PFSK-1 (cell line): Measurements from ENCODE around the gene OPN4.

Experiments
- FOXP2 ChIP-seq: optimal IDR thresholded peaks from 2 replicates; pipeline ENCODE3; 2011; ENCODE audit warnings: borderline replicate concordance, control low read depth, inconsistent platforms; ENCODE audit not compliant: insufficient read depth; ENCODE audit errors: extremely low read length, extremely low read depth
- POLR2AphosphoS5 ChIP-seq: IDR thresholded peaks from 2 replicates; pipeline ENCODE4 v1.6.1; 2012; ENCODE audit warnings: low read depth, mild to moderate bottlenecking, control low read depth, low read length, moderate library complexity
- SIN3A ChIP-seq: IDR thresholded peaks from 2 replicates; pipeline ENCODE4 v1.6.1; 2012; ENCODE audit warnings: mild to moderate bottlenecking, low read length, moderate library complexity, borderline replicate concordance; ENCODE audit not compliant: insufficient read depth
- TAF1 ChIP-seq: IDR thresholded peaks from 2 replicates; pipeline ENCODE4 v1.6.1; 2012; ENCODE audit warnings: low read length, control low read depth, borderline replicate concordance; ENCODE audit not compliant: insufficient read depth
- TF ChIP-seq, protein P1 (sequence below), 2 experiments: IDR thresholded peaks; 2 replicates each; pipeline versions ENCODE4 v1.6.1 to v1.8.0; 2011 to 2012; ENCODE audit warnings: low read depth in 2 of 2, low read length in 2 of 2, control low read depth in 1 of 2, inconsistent platforms in 1 of 2, mild to moderate bottlenecking in 1 of 2, moderate library complexity in 1 of 2; ENCODE audit not compliant: insufficient read depth in 1 of 2

DNA sequence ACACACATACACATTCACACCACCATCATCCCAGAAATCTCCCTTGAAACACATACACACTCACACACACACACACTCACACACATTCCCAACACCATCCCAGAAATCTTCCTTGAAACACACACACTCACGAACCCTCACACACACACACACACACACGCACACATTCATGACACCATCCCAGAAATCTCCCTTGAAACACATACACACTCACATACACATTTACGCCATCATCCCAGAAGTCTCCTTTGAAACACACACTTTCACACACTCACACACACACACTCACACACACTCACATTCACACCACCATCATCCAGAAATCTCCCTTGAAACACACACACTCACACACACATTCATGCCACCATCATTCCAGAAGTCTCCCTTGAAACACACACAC, 360 bp upstream of the OPN4 start:
- TF ChIP-seq SIN3A, result no peak
- TF ChIP-seq POLR2AphosphoS5, result no peak
- TF ChIP-seq, protein P1, sequence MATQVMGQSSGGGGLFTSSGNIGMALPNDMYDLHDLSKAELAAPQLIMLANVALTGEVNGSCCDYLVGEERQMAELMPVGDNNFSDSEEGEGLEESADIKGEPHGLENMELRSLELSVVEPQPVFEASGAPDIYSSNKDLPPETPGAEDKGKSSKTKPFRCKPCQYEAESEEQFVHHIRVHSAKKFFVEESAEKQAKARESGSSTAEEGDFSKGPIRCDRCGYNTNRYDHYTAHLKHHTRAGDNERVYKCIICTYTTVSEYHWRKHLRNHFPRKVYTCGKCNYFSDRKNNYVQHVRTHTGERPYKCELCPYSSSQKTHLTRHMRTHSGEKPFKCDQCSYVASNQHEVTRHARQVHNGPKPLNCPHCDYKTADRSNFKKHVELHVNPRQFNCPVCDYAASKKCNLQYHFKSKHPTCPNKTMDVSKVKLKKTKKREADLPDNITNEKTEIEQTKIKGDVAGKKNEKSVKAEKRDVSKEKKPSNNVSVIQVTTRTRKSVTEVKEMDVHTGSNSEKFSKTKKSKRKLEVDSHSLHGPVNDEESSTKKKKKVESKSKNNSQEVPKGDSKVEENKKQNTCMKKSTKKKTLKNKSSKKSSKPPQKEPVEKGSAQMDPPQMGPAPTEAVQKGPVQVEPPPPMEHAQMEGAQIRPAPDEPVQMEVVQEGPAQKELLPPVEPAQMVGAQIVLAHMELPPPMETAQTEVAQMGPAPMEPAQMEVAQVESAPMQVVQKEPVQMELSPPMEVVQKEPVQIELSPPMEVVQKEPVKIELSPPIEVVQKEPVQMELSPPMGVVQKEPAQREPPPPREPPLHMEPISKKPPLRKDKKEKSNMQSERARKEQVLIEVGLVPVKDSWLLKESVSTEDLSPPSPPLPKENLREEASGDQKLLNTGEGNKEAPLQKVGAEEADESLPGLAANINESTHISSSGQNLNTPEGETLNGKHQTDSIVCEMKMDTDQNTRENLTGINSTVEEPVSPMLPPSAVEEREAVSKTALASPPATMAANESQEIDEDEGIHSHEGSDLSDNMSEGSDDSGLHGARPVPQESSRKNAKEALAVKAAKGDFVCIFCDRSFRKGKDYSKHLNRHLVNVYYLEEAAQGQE (IDR thresholded peaks at IDR 0.05; ENCODE audit: insufficient read depth in 1 of 2, low read depth in 2 of 2, low read length in 2 of 2), result no peak
- TF ChIP-seq TAF1, result no peak
- TF ChIP-seq FOXP2, result no peak
